HL-60 (cell line): ENCODE data around the gene DCX.

ENCODE experiments used
- DNase-seq, 2 experiments: peaks; one replicate each; pipeline ENCODE4 v3.0.0-alpha.2; 2010 to 2020; ENCODE audit warnings: low read depth in 1 of 2, low spot score in 1 of 2
- H3K27ac ChIP-seq: fragments of 250-450 bp; sonication (Bioruptor Pico); replicated peaks from 2 replicates; pipeline ENCODE4 v1.5.1; 2020; ENCODE audit warnings: mild to moderate bottlenecking, moderate library complexity
- H3K27me3 ChIP-seq: fragments of 250-450 bp; sonication (Bioruptor Pico); 2 replicates; pipeline ENCODE4 v1.5.1; 2021; ENCODE audit warnings: mild to moderate bottlenecking, moderate library complexity; ENCODE audit not compliant: insufficient read depth, poor library complexity, severe bottlenecking
- H3K4me3 ChIP-seq: replicated peaks from 2 replicates; pipeline ENCODE4 v1.5.1; 2011; ENCODE audit warnings: mild to moderate bottlenecking, control low read depth, low read length; ENCODE audit not compliant: insufficient read depth
- GABPA ChIP-seq: IDR thresholded peaks from 2 replicates; pipeline ENCODE4 v1.6.1; 2012; ENCODE audit warnings: low read depth
- POLR2AphosphoS5 ChIP-seq: IDR thresholded peaks from 2 replicates; pipeline ENCODE4 v1.6.1; 2012; ENCODE audit warnings: low read depth
- SPI1 ChIP-seq: IDR thresholded peaks from 2 replicates; pipeline ENCODE4 v1.6.1; 2012; ENCODE audit warnings: low read depth, mild to moderate bottlenecking, borderline replicate concordance
- TF ChIP-seq, protein P1 (sequence below): IDR thresholded peaks from 2 replicates; pipeline ENCODE4 v1.6.1; 2012; ENCODE audit warnings: low read depth; ENCODE audit not compliant: insufficient replicate concordance
- TF ChIP-seq, protein P2 (sequence below): IDR thresholded peaks from one replicate; pipeline ENCODE4 v1.5.1; 2011; ENCODE audit warnings: low read length, control low read depth, inconsistent platforms; ENCODE audit not compliant: insufficient read depth

The DCX gene

DNA sequence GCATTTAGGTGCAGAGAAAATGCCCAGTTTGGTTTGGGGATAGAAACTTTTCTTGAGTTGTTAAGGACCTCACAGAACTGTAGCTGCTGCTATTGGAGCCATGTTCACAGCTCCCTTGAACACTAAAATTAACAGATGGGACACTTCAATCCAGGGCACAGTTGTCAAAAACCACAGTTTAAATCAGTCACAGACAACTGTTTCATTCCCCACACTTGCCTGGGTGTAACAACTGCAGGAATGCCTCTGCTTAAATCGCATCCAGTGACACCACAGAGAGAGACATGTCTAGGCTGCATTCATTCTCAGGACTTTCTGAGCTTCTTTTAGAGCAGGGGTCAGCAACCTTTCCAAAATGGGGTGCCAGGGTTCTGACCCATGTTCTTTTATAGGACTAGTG is 129.0 kb downstream of the DCX start:
- Histone ChIP-seq H3K27ac (no peak overlapping the region), H3K27me3 (peaks cover 2% of the 10 kb centered on the region), H3K4me3 (no peak overlapping the region)
- TF ChIP-seq POLR2AphosphoS5, result no peak
- TF ChIP-seq, protein P1, sequence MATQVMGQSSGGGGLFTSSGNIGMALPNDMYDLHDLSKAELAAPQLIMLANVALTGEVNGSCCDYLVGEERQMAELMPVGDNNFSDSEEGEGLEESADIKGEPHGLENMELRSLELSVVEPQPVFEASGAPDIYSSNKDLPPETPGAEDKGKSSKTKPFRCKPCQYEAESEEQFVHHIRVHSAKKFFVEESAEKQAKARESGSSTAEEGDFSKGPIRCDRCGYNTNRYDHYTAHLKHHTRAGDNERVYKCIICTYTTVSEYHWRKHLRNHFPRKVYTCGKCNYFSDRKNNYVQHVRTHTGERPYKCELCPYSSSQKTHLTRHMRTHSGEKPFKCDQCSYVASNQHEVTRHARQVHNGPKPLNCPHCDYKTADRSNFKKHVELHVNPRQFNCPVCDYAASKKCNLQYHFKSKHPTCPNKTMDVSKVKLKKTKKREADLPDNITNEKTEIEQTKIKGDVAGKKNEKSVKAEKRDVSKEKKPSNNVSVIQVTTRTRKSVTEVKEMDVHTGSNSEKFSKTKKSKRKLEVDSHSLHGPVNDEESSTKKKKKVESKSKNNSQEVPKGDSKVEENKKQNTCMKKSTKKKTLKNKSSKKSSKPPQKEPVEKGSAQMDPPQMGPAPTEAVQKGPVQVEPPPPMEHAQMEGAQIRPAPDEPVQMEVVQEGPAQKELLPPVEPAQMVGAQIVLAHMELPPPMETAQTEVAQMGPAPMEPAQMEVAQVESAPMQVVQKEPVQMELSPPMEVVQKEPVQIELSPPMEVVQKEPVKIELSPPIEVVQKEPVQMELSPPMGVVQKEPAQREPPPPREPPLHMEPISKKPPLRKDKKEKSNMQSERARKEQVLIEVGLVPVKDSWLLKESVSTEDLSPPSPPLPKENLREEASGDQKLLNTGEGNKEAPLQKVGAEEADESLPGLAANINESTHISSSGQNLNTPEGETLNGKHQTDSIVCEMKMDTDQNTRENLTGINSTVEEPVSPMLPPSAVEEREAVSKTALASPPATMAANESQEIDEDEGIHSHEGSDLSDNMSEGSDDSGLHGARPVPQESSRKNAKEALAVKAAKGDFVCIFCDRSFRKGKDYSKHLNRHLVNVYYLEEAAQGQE, result no peak
- TF ChIP-seq GABPA, result no peak
- TF ChIP-seq, protein P2, sequence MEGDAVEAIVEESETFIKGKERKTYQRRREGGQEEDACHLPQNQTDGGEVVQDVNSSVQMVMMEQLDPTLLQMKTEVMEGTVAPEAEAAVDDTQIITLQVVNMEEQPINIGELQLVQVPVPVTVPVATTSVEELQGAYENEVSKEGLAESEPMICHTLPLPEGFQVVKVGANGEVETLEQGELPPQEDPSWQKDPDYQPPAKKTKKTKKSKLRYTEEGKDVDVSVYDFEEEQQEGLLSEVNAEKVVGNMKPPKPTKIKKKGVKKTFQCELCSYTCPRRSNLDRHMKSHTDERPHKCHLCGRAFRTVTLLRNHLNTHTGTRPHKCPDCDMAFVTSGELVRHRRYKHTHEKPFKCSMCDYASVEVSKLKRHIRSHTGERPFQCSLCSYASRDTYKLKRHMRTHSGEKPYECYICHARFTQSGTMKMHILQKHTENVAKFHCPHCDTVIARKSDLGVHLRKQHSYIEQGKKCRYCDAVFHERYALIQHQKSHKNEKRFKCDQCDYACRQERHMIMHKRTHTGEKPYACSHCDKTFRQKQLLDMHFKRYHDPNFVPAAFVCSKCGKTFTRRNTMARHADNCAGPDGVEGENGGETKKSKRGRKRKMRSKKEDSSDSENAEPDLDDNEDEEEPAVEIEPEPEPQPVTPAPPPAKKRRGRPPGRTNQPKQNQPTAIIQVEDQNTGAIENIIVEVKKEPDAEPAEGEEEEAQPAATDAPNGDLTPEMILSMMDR, result no peak
- TF ChIP-seq SPI1, result no peak
- no peak for DNase-seq

DNA sequence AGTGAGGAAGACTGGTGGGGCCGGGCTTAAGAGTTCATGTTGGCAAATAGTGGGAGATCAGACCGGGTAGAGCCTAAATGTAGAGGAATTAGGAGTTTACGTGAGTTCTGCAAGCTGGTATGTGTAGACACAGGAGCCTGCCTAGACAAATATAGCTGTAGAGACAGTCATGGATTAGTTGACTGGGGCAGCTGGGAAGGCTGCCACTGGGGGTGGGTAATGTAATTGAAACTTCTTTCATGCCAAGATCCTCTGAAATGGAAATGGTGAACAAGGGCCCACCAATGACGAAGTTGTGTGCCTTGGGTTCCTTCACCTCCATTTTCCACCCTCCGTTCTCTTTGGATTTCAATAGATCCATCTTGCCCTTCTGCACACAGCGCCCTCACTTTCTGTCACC is 129.9 kb downstream of the DCX start:
- TF ChIP-seq, protein P2, result no peak
- no peak for TF ChIP-seq GABPA
- TF ChIP-seq, protein P1, result no peak
- no peak for TF ChIP-seq SPI1
- no peak for TF ChIP-seq POLR2AphosphoS5
- no peak for DNase-seq
- Histone ChIP-seq H3K4me3 (no peak overlapping the region), H3K27ac (no peak overlapping the region), H3K27me3 (peaks cover 2% of the 10 kb centered on the region)

DNA sequence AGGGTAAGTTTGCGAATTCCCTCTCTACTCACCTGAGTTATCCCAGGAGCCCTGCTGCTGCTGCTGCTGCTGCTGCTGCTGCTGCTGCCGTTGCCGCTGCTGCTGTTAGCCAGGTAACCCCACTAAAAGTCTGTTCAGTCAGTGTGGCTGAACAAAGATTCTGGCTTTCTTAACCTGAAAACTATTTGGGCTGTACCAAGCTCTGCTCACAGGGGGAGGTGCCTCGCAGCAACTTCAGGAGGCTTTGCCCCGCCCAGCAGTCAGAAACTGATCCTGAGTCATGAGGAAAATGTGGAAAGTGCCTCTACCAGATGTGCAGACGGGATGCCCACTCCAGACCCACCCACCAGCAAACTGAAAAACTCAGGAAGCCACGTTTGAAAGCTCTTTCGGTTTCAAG is 141.7 kb downstream of the DCX start, which contains the start of gene CAPN6:
Gene CAPN6, minus strand, starts transcription at position 145 of the 400 bp plus-strand sequence. CDS start 6,547 bp downstream, outside the sequence.
- H3K4me3 ChIP-seq, result no peak within 1 kb of the TSS
- no peak for DNase-seq
- TF ChIP-seq SPI1, result no peak
- TF ChIP-seq GABPA, result no peak
- TF ChIP-seq, protein P2, result no peak
- no peak for TF ChIP-seq POLR2AphosphoS5
- TF ChIP-seq, protein P1, result no peak
- H3K27ac ChIP-seq, result no peak within 1 kb of the TSS
- peaks cover 10% of the 10 kb centered on the region for H3K27me3 ChIP-seq
